HepG2 (cell line): ENCODE measurements around the gene OCLN.

Experiments
- CBFB ChIP-seq: sonication (generic); formaldehyde crosslinking; IDR thresholded peaks from 2 replicates; pipeline ENCODE4 v1.4.0; 2020; ENCODE audit warnings: missing genetic modification reagents
- CREB1 ChIP-seq, 2 experiments: fragments of 450-650 bp in 1 of 2; IDR thresholded peaks; 2 replicates each; pipeline ENCODE4 v1.6.1; 2016 to 2017; ENCODE audit warnings: control low read depth in 1 of 2, mild to moderate bottlenecking in 1 of 2, missing compliant biosample characterization in 1 of 2, missing genetic modification characterization in 1 of 2
- ELF1 ChIP-seq: sonication (generic); formaldehyde crosslinking; IDR thresholded peaks from 2 replicates; pipeline ENCODE4 v1.4.0; 2020; ENCODE audit warnings: missing genetic modification reagents
- JDP2 ChIP-seq: sonication (generic); formaldehyde crosslinking; IDR thresholded peaks from 2 replicates; pipeline ENCODE4 v1.8.1; 2022; ENCODE audit warnings: missing genetic modification reagents, borderline replicate concordance
- NFIC ChIP-seq: IDR thresholded peaks from 2 replicates; pipeline ENCODE4 v1.6.1; 2012; ENCODE audit warnings: mild to moderate bottlenecking, low read length, inconsistent platforms
- PAX8 ChIP-seq: sonication (generic); formaldehyde crosslinking; IDR thresholded peaks from 2 replicates; pipeline ENCODE4 v1.8.0; 2022; ENCODE audit warnings: mild to moderate bottlenecking, missing genetic modification reagents, borderline replicate concordance
- PRPF4 ChIP-seq: fragments of 200-400 bp; formaldehyde crosslinking; IDR thresholded peaks from 2 replicates; pipeline ENCODE4 v1.6.1; 2016; ENCODE audit warnings: low read length, low read depth; ENCODE audit not compliant: poor library complexity, severe bottlenecking
- SMAD1 ChIP-seq: sonication (generic); formaldehyde crosslinking; IDR thresholded peaks from 2 replicates; pipeline ENCODE4 v1.4.0; 2020; ENCODE audit warnings: missing genetic modification reagents, low read depth, mild to moderate bottlenecking, borderline replicate concordance
- TAF1 ChIP-seq: sonication (generic); formaldehyde crosslinking; IDR thresholded peaks from 2 replicates; pipeline ENCODE4 v1.4.0; 2020; ENCODE audit warnings: missing genetic modification reagents
- TRIM24 ChIP-seq: sonication (generic); formaldehyde crosslinking; IDR thresholded peaks from 2 replicates; pipeline ENCODE4 v1.8.0; 2022; ENCODE audit warnings: mild to moderate bottlenecking, missing genetic modification reagents
- ZNF629 ChIP-seq: sonication (generic); formaldehyde crosslinking; conservative IDR thresholded peaks from 2 replicates; pipeline ENCODE4 v1.5.0; 2020; ENCODE audit warnings: missing genetic modification reagents
- TF ChIP-seq, protein P1 (sequence below): sonication (generic); formaldehyde crosslinking; IDR thresholded peaks from 2 replicates; pipeline ENCODE4 v1.8.0; 2022; ENCODE audit warnings: missing genetic modification reagents, low read depth, mild to moderate bottlenecking, borderline replicate concordance
- TF ChIP-seq, protein P2 (sequence below): sonication (generic); formaldehyde crosslinking; IDR thresholded peaks from 2 replicates; pipeline ENCODE4 v1.5.0; 2020; ENCODE audit warnings: mild to moderate bottlenecking, missing genetic modification reagents
- TF ChIP-seq, protein P3 (sequence below): sonication (generic); formaldehyde crosslinking; IDR thresholded peaks from 2 replicates; pipeline ENCODE4 v1.5.0; 2020; ENCODE audit warnings: mild to moderate bottlenecking, missing genetic modification reagents, moderate library complexity

DNA sequence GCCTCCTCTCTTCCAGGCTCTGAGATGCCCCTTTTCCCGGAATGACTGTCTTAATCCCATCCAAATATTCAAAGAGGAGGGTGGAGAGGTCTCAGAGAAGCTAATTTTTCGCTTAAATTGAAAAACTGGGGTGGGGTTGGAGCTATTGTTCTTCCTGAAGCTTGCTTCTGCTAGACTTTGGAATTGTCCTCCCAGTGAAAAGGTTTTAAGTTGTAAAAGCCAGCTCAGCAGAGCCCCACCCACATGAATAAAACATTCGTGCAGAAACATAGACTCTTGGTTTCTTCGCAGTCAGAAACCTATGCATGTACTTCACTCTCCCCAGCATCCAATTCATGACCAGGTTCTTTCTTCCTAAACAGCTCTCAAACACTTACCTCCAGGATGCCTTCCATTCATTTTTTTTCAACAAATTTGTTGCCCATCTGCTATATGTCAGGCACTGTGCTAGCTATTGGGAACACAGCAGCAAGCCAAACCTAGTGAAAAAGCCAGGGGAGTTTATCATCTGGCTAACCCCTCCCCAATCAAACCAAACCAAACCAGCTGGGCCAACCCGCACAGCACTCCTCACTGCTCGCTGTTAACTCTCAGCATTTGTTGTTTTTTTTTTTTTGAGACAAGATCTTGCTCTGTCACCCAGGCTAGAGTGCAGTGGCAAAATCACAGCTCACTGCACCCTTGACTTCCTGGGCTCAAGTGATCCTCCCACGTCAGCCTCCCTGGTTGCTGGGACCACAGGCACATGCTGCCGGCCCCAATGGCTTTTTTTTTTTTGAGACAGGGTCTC is 37.9 kb upstream of the OCLN start:
- no peak for TF ChIP-seq JDP2 (CRISPR knock-in tag)
- TF ChIP-seq NFIC, result no peak
- no peak for TF ChIP-seq PRPF4
- TF ChIP-seq, protein P1, sequence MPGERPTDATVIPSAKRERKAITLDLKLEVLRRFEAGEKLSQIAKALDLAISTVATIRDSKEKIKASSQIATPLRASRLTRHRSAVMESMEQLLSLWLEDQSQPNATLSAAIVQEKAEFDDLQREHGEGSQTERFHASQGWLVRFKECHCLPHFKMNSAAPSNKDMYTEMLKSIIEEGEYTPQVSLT (CRISPR knock-in tag), result no peak
- TF ChIP-seq, protein P2, sequence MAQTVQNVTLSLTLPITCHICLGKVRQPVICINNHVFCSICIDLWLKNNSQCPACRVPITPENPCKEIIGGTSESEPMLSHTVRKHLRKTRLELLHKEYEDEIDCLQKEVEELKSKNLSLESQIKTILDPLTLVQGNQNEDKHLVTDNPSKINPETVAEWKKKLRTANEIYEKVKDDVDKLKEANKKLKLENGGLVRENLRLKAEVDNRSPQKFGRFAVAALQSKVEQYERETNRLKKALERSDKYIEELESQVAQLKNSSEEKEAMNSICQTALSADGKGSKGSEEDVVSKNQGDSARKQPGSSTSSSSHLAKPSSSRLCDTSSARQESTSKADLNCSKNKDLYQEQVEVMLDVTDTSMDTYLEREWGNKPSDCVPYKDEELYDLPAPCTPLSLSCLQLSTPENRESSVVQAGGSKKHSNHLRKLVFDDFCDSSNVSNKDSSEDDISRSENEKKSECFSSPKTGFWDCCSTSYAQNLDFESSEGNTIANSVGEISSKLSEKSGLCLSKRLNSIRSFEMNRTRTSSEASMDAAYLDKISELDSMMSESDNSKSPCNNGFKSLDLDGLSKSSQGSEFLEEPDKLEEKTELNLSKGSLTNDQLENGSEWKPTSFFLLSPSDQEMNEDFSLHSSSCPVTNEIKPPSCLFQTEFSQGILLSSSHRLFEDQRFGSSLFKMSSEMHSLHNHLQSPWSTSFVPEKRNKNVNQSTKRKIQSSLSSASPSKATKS (CRISPR knock-in tag), result no peak
- no peak for TF ChIP-seq TRIM24 (CRISPR knock-in tag)
- no peak for TF ChIP-seq TAF1 (CRISPR knock-in tag)
- TF ChIP-seq ELF1 (CRISPR knock-in tag), result no peak
- no peak for TF ChIP-seq PAX8 (CRISPR knock-in tag)
- TF ChIP-seq CBFB (CRISPR knock-in tag), result no peak
- TF ChIP-seq CREB1 (IDR thresholded peaks at IDR 0.05), result no peak
- no peak for TF ChIP-seq CREB1 (CRISPR knock-in tag; IDR thresholded peaks at IDR 0.05)
- no peak for TF ChIP-seq ZNF629 (CRISPR knock-in tag)
- TF ChIP-seq SMAD1, result no peak
- TF ChIP-seq, protein P3, sequence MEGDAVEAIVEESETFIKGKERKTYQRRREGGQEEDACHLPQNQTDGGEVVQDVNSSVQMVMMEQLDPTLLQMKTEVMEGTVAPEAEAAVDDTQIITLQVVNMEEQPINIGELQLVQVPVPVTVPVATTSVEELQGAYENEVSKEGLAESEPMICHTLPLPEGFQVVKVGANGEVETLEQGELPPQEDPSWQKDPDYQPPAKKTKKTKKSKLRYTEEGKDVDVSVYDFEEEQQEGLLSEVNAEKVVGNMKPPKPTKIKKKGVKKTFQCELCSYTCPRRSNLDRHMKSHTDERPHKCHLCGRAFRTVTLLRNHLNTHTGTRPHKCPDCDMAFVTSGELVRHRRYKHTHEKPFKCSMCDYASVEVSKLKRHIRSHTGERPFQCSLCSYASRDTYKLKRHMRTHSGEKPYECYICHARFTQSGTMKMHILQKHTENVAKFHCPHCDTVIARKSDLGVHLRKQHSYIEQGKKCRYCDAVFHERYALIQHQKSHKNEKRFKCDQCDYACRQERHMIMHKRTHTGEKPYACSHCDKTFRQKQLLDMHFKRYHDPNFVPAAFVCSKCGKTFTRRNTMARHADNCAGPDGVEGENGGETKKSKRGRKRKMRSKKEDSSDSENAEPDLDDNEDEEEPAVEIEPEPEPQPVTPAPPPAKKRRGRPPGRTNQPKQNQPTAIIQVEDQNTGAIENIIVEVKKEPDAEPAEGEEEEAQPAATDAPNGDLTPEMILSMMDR (CRISPR knock-in tag), result no peak
